Measurements from ENCODE around the gene CREB3. TPM values are rescaled to one million over a fixed set of nuclear protein-coding genes. Genes with fewer than 3 reads are reported as not detected.

Gene CREB3
- total RNA-seq, 1 experiment from 2014 or later = 27.3 TPM

DNA sequence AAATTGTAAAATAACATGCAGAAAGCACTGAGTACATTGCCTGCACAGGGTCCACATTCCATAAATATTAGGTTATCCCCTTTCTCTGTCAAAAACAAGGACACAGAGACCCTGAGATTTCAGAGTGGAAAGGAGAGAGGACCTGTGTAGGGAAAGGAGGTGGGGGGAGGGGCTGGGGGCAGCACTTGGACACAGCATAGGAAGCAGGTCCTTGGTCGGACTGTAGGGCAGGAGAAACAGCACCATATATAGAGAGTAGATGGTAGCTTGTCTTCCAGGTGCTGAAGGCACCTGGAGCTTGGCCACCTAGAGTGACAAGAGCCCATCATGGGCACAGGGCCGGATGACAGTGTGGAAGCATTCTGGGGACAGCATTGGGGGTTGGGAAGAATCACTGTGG lies 45.2 kb upstream of the CREB3 start:
- Mint-ChIP-seq H3K9me3 (peaks cover 0 to 2% of the 10 kb centered on the region in 2 experiments; a peak in 2 of 5 replicates), H3K27me3 (ENCODE audit: low read depth) (no peaks in the 10 kb centered on the region; the same call in 1 of the 2 replicates), H3K4me3 (peak overlapping the region; percentile 37 to 66; a peak in 4 of 5 replicates), H3K36me3 (ENCODE audit: insufficient read depth in 1 of 3, low read depth in 3 of 3) (peaks cover 38 to 64% (median 59%) of the 10 kb centered on the region in 3 experiments), H3K27ac (peak overlapping the region in 1 of 3 experiments; percentile 74; a peak in 2 of 7 replicates), H3K4me1 (peaks cover 27 to 30% of the 10 kb centered on the region in 2 experiments)
- Histone ChIP-seq H3K79me1 (ENCODE audit: insufficient read depth, low read depth, low read length, poor library complexity, severe bottlenecking) (no peaks in the 10 kb centered on the region), H3K14ac (ENCODE audit: insufficient read depth, low read length) (no peak overlapping the region), H3K9ac (ENCODE audit: extremely low read depth, insufficient read length, low read length) (no peak overlapping the region), H3K18ac (ENCODE audit: insufficient read length, low read depth, low read length) (no peak overlapping the region), H3K4ac (ENCODE audit: low read depth, low read length) (no peak overlapping the region), H3T11ph (ENCODE audit: low read length) (no peak overlapping the region), H3K27ac (ENCODE audit: insufficient read length, low read depth, low read length) (no peak overlapping the region), H3K27me3 (ENCODE audit: insufficient read depth, low read length) (no peaks in the 10 kb centered on the region), H2BK12ac (ENCODE audit: insufficient read length, low read depth, low read length) (no peak overlapping the region), H2AFZ (ENCODE audit: low read length) (no peak overlapping the region), H4K91ac (ENCODE audit: insufficient read length, low read depth, low read length) (no peak overlapping the region), H2BK120ac (ENCODE audit: low read depth, low read length, poor library complexity, severe bottlenecking) (no peak overlapping the region), H2BK20ac (ENCODE audit: low read depth, low read length, poor library complexity, severe bottlenecking) (no peak overlapping the region), H3K56ac (ENCODE audit: insufficient read length, low read depth, low read length) (no peak overlapping the region), H3K9me3 (ENCODE audit: control insufficient read depth, low read depth, low read length) (no peaks in the 10 kb centered on the region), H4K8ac (replicated peaks; ENCODE audit: insufficient read length, low read depth, low read length) (no peak overlapping the region), H3K4me1 (ENCODE audit: insufficient read depth, low read length) (peaks cover 3% of the 10 kb centered on the region), H2AK5ac (ENCODE audit: insufficient read length, low read length) (no peak overlapping the region), H3K4me2 (ENCODE audit: insufficient read depth, insufficient read length, low read length) (no peak overlapping the region), H4K5ac (ENCODE audit: insufficient read length, low read depth, low read length) (no peak overlapping the region), H3K23ac (ENCODE audit: insufficient read length, low read depth, low read length) (no peak overlapping the region), H4K20me1 (ENCODE audit: control insufficient read depth, insufficient read depth, insufficient read length) (no peaks in the 10 kb centered on the region), H2BK15ac (ENCODE audit: low read depth, low read length) (no peak overlapping the region), H2BK5ac (ENCODE audit: insufficient read length, low read length) (no peak overlapping the region), H3K79me2 (ENCODE audit: insufficient read depth, low read length) (no peaks in the 10 kb centered on the region; the same call in 1 of the 2 replicates), H3K23me2 (ENCODE audit: insufficient read length, low read depth, low read length, poor library complexity, severe bottlenecking) (peaks cover 6% of the 10 kb centered on the region)
- no peak for DNase-seq
- no CpG with 5 or more reads among the region's 2 CpGs for WGBS (ENCODE audit: extremely low coverage, insufficient read length, low lambda C conversion rate)
- TF ChIP-seq, protein P1, sequence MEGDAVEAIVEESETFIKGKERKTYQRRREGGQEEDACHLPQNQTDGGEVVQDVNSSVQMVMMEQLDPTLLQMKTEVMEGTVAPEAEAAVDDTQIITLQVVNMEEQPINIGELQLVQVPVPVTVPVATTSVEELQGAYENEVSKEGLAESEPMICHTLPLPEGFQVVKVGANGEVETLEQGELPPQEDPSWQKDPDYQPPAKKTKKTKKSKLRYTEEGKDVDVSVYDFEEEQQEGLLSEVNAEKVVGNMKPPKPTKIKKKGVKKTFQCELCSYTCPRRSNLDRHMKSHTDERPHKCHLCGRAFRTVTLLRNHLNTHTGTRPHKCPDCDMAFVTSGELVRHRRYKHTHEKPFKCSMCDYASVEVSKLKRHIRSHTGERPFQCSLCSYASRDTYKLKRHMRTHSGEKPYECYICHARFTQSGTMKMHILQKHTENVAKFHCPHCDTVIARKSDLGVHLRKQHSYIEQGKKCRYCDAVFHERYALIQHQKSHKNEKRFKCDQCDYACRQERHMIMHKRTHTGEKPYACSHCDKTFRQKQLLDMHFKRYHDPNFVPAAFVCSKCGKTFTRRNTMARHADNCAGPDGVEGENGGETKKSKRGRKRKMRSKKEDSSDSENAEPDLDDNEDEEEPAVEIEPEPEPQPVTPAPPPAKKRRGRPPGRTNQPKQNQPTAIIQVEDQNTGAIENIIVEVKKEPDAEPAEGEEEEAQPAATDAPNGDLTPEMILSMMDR (conservative IDR thresholded peaks at IDR 0.05) = no peak

Measured in H9 (cell line).